Body of pancreas (tissue), 4 donors: ENCODE data around the gene DPY19L1.

Experiments
- CTCF ChIP-seq, 7 experiments: fragments of 450-650 bp in 4 of 7; fragments of 200-600 bp in 3 of 7; sonication (generic) in 3 of 7; IDR thresholded peaks; one replicate each; pipeline ENCODE4 v1.5.1; 2016 to 2019; ENCODE audit warnings: antibody characterized with exemption in 7 of 7
- POLR2A ChIP-seq, 3 donors: fragments of 450-650 bp; IDR thresholded peaks; one replicate each; pipeline ENCODE4 v1.6.1; 2016; ENCODE audit warnings: antibody characterized with exemption in 3 of 3, mild to moderate bottlenecking in 2 of 3

- no peak for TF ChIP-seq CTCF (IDR thresholded peaks at IDR 0.05)
- TF ChIP-seq POLR2A (IDR thresholded peaks at IDR 0.05): peak in 1 of 3 donors; percentile 59
Observed at GRCh38 chr7:35037211-35037525, at the start of gene DPY19L1.
